ENCODE measurements around the gene PRUNE2. TPM values are rescaled to one million over a fixed set of nuclear protein-coding genes. Genes with fewer than 3 reads are reported as not detected.

The PRUNE2 gene
- total and polyA plus RNA-seq, 9 of the 15 experiments (the other 6 are each of a cell fraction or from before 2014, with no cell fraction given) = 0.05 to 0.45 (median 0.18) TPM; not detected in 1

- no peak for TF ChIP-seq ATF4 (CRISPR knock-in tag; IDR thresholded peaks at IDR 0.05)
Measured at GRCh38 chr9:76895186-76895585, 10.7 kb downstream of the PRUNE2 start (continued).

DNA sequence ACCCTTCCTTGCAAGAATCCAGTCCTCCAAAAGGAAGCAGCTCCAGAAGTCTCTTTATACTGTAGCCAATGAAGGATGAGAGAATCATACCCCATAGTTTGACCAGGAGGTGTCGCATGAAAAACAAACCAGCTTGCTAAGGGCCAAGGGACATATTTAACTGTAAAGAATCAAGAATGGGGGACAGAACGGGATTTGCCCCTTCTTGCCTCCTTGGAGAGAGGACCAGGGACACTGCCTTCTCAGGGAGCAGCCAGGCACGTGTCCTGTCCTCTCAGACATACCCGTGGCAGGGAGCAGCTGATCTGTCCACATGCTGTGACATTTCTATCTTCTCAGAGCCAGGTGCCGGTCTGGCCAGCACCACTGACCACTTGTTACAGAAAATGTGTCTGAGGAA, 11.7 kb downstream of the PRUNE2 start:
- DNase-seq (ENCODE audit: extremely low read depth in 1 of 4, low spot score in 3 of 4) (peak; percentile 3 to 8 (median 6)), ATAC-seq (peak; percentile 50; the same call in 2 of the 3 replicates), FAIRE-seq (no peak)
- no peak overlapping the region for H3K9ac ChIP-seq (ENCODE audit: insufficient read depth in 1 of 2, low read depth in 2 of 2, low read length in 2 of 2)
- no peaks in the 10 kb centered on the region; a peak in 1 of 5 replicates for H3K27me3 ChIP-seq (ENCODE audit: control insufficient read depth in 2 of 2, insufficient read depth in 2 of 2, low read length in 2 of 2)
- ChIA-PET POLR2A (interaction anchor here (0.6 kb wide), 1 partner anchor 1953 kb away, joined by 3 read pairs; no protein-coding TSS in a partner anchor), CTCF (ENCODE audit: low intra/inter-chr PET ratio) (no interaction called here)
- intact Hi-C loops (cut with micrococcal nuclease) (no loop called here), in situ Hi-C loops (cut with MboI) (no loop called here)
- H4K20me1 ChIP-seq (replicated peaks; ENCODE audit: control insufficient read depth, insufficient read depth, low read length) = no peaks in the 10 kb centered on the region
- no peak overlapping the region for H3K27ac ChIP-seq (ENCODE audit: extremely low read depth, low read depth, low read length)
- TF ChIP-seq CTCF (IDR thresholded peaks at IDR 0.05 in 2 of 3, conservative IDR thresholded peaks at IDR 0.05 in 1 of 3; ENCODE audit: insufficient read depth in 2 of 3, low read depth in 1 of 3, low read length in 3 of 3) = peak in 1 of 3 experiments; percentile 4; a peak in 1 of 6 replicates
- TF ChIP-seq ZNF57 (CRISPR knock-in tag; IDR thresholded peaks at IDR 0.05) = no peak
- H3K4me3 ChIP-seq = no peak overlapping the region
- WGBS (ENCODE audit: insufficient coverage, low coverage, missing lambda C conversion rate) = 0% methylated on average over 5 of the region's 5 CpGs
- no peaks in the 10 kb centered on the region for H3K9me3 ChIP-seq (replicated peaks; ENCODE audit: control insufficient read depth, insufficient read depth, low read depth, low read length)
- H3K79me2 ChIP-seq (ENCODE audit: control insufficient read depth, insufficient read depth, low read length) = no peaks in the 10 kb centered on the region
- no peak overlapping the region for H3K4me2 ChIP-seq (ENCODE audit: insufficient read depth, low read length)
- BruUV-seq (replicated peaks) = no TSS peak
- H3K9me1 ChIP-seq (ENCODE audit: control insufficient read depth, insufficient read depth, low read length) = no peaks in the 10 kb centered on the region
- H3K36me3 ChIP-seq (ENCODE audit: control insufficient read depth, insufficient read depth, low read length) = no peaks in the 10 kb centered on the region
- no peak overlapping the region for H2AFZ ChIP-seq (ENCODE audit: low read depth, low read length)
- H3K4me1 ChIP-seq (replicated peaks in 1 of 2; ENCODE audit: control insufficient read depth in 2 of 2, insufficient read depth in 2 of 2, low read length in 2 of 2) = no peaks in the 10 kb centered on the region

Measured in K562 (cell line).